Upper lobe of left lung (tissue), 6 donors: ENCODE measurements around the gene APOC3. TPM values are rescaled to one million over a fixed set of nuclear protein-coding genes. Genes with fewer than 3 reads are reported as not detected.

ENCODE experiments used
- ATAC-seq, 2 donors: fragments of 200-7000 bp; cut with Tn5 transposase; one replicate each; pipeline ENCODE4 v1.9.1; 2022; ENCODE audit warnings: mild to moderate bottlenecking in 2 of 2, moderate library complexity in 2 of 2; ENCODE audit not compliant: low FRiP score in 2 of 2
- DNase-seq, 2 donors: peaks; one replicate each; pipeline ENCODE4 v3.0.0-alpha.2; 2019 to 2020
- H3K27ac ChIP-seq, 4 donors: fragments of 200-600 bp; sonication (generic); one replicate each; pipeline ENCODE4 v1.5.1; 2016 to 2019
- H3K27me3 ChIP-seq, 4 donors: fragments of 200-600 bp; sonication (generic); one replicate each; pipeline ENCODE4 v1.5.1; 2017 to 2019
- H3K36me3 ChIP-seq, 4 donors: fragments of 200-600 bp; sonication (generic); one replicate each; pipeline ENCODE4 v1.5.1; 2016 to 2019
- H3K4me1 ChIP-seq, 4 donors: fragments of 200-600 bp; sonication (generic); one replicate each; pipeline ENCODE4 v1.5.1; 2018 to 2019
- H3K4me3 ChIP-seq, 4 donors: fragments of 200-600 bp; sonication (generic); one replicate each; pipeline ENCODE4 v1.5.1; 2017 to 2019; ENCODE audit warnings: mild to moderate bottlenecking in 2 of 4, moderate library complexity in 1 of 4
- H3K9me3 ChIP-seq, 4 donors: fragments of 200-600 bp; sonication (generic); one replicate each; pipeline ENCODE4 v1.5.1; 2018 to 2019
- EP300 ChIP-seq, 4 donors: sonication (generic); formaldehyde crosslinking; IDR thresholded peaks; one replicate each; pipeline ENCODE4 v1.5.1; 2017; ENCODE audit warnings: antibody characterized with exemption in 4 of 4, control low read depth in 2 of 4
- POLR2A ChIP-seq, 4 donors: fragments of 450-650 bp; IDR thresholded peaks; one replicate each; pipeline ENCODE4 v1.5.1; 2016 to 2017; ENCODE audit warnings: antibody characterized with exemption in 4 of 4, mild to moderate bottlenecking in 2 of 4
- POLR2AphosphoS5 ChIP-seq, 2 donors: sonication (generic); formaldehyde crosslinking; IDR thresholded peaks; one replicate each; pipeline ENCODE4 v1.5.1; 2017; ENCODE audit warnings: antibody characterized with exemption in 2 of 2
- WGBS, 2 donors: methylation state at CpG; one replicate each; pipeline ENCODE4 v1.1.5; 2017 to 2018; 5-methylcytosine and 5-hydroxymethylcytosine counted together
- total RNA-seq, 6 donors: library from RNA; depleted of rRNA in 4 of 6; stranded (reverse); fragments of >200 nt in 4 of 6; gene quantifications; one replicate each; pipeline versions ENCODE4 v1.1.0 to v1.2.1, GENCODE V29; 2016 to 2021
- TF ChIP-seq, protein P1 (sequence below), 6 experiments: fragments of 450-650 bp in 4 of 6; fragments of 200-600 bp in 2 of 6; sonication (generic) in 2 of 6; IDR thresholded peaks; one replicate each; pipeline ENCODE4 v1.5.1; 2016 to 2019; ENCODE audit warnings: antibody characterized with exemption in 6 of 6
- donor health status: DM: no; HTN: no; CAD: no; lungs with moderate emphysema.
- donor health status: DM: no; HTN: yes; CAD: no; lungs with severe emphysema.

The APOC3 gene
- total RNA-seq, 6 donors from 2014 or later, result 3.7 to 4.4 TPM; not detected in 4

- TF ChIP-seq POLR2AphosphoS5 (IDR thresholded peaks at IDR 0.05), result no peak
- TF ChIP-seq EP300 (IDR thresholded peaks at IDR 0.05), result no peak
- no peak for TF ChIP-seq POLR2A (IDR thresholded peaks at IDR 0.05)
- TF ChIP-seq, protein P1, sequence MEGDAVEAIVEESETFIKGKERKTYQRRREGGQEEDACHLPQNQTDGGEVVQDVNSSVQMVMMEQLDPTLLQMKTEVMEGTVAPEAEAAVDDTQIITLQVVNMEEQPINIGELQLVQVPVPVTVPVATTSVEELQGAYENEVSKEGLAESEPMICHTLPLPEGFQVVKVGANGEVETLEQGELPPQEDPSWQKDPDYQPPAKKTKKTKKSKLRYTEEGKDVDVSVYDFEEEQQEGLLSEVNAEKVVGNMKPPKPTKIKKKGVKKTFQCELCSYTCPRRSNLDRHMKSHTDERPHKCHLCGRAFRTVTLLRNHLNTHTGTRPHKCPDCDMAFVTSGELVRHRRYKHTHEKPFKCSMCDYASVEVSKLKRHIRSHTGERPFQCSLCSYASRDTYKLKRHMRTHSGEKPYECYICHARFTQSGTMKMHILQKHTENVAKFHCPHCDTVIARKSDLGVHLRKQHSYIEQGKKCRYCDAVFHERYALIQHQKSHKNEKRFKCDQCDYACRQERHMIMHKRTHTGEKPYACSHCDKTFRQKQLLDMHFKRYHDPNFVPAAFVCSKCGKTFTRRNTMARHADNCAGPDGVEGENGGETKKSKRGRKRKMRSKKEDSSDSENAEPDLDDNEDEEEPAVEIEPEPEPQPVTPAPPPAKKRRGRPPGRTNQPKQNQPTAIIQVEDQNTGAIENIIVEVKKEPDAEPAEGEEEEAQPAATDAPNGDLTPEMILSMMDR (IDR thresholded peaks at IDR 0.05), result no peak
- WGBS, 2 donors, result 86 to 93% methylated on average over 6 of the region's 6 CpGs
Observed at GRCh38 chr11:116860303-116860702, 30.6 kb downstream of the APOC3 start.

GRCh38 chr11:116861539-116861938, 31.8 kb downstream of the APOC3 start:
- no peak overlapping the region for H3K27ac ChIP-seq
- no peaks in the 10 kb centered on the region for H3K9me3 ChIP-seq
- ATAC-seq (no peak), DNase-seq (no peak)
- H3K36me3 ChIP-seq, result peaks cover 14 to 99% (median 76%) of the 10 kb centered on the region in 4 donors
- H3K4me1 ChIP-seq, result no peaks in the 10 kb centered on the region
- 48 to 88% methylated on average over 1 of the region's 1 CpG for WGBS, 2 donors
- TF ChIP-seq EP300 (IDR thresholded peaks at IDR 0.05) (no peak), POLR2A (IDR thresholded peaks at IDR 0.05) (no peak), POLR2AphosphoS5 (IDR thresholded peaks at IDR 0.05) (no peak)
- H3K27me3 ChIP-seq, result no peaks in the 10 kb centered on the region
- H3K4me3 ChIP-seq, result no peak overlapping the region

More at GRCh38 chr11:116860303-116860702, 30.6 kb downstream of the APOC3 start:
- ATAC-seq, result no peak
- Histone ChIP-seq H3K36me3 (peaks cover 14 to 97% (median 70%) of the 10 kb centered on the region in 4 donors), H3K4me3 (no peak overlapping the region), H3K27ac (no peak overlapping the region), H3K9me3 (no peaks in the 10 kb centered on the region), H3K4me1 (no peaks in the 10 kb centered on the region), H3K27me3 (no peaks in the 10 kb centered on the region)
- DNase-seq, result no peak

DNA sequence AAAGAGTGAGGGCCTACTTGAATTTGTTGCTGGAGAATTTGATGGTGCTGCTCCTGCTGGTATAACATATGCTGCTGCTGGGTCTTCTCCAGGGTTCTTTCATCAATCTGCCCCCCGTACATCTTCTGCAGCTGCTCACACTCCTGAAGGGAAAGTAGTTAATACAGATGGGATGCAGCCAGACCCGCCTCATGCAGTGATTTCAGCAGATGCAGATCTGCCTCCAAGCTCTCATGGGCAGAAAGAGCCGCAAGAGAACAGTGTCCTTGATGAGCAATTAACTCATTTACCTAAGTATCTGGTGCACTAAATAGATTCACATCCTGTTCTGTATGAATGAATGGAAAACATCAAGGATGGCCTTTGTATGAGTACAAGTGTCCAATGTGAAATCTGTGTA, 32.5 kb downstream of the APOC3 start:
- ATAC-seq, result no peak
- TF ChIP-seq POLR2AphosphoS5 (IDR thresholded peaks at IDR 0.05) (no peak), EP300 (IDR thresholded peaks at IDR 0.05) (no peak), POLR2A (IDR thresholded peaks at IDR 0.05) (no peak)
- Histone ChIP-seq H3K27me3 (no peaks in the 10 kb centered on the region), H3K4me3 (no peak overlapping the region), H3K4me1 (no peaks in the 10 kb centered on the region), H3K36me3 (peaks cover 12 to 99% (median 80%) of the 10 kb centered on the region in 4 donors), H3K27ac (no peak overlapping the region), H3K9me3 (no peaks in the 10 kb centered on the region)
- no peak for DNase-seq
- 91 to 99% methylated on average over 3 of the region's 3 CpGs for WGBS, 2 donors

DNA sequence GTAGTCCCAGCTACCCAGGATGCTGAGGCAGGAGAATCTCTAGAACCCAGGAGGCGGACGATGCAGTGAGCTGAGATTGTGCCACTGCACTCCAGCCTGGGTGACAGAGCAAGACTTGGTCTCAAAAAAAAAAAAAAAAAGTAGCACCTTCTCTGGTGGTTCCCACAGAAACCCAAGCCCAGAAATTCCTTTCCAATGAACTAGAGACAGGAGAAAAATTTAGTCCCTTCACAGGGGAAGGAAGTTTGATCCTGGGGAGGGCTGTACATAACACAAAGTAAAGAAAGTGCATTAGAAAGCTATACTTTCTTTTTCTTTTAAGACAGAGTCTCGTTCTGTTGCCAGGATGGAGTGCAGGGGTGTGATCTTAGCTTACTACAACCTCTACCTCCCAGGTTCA, 33.2 kb downstream of the APOC3 start:
- WGBS, 2 donors, result 91 to 99% methylated on average over 3 of the region's 3 CpGs

DNA sequence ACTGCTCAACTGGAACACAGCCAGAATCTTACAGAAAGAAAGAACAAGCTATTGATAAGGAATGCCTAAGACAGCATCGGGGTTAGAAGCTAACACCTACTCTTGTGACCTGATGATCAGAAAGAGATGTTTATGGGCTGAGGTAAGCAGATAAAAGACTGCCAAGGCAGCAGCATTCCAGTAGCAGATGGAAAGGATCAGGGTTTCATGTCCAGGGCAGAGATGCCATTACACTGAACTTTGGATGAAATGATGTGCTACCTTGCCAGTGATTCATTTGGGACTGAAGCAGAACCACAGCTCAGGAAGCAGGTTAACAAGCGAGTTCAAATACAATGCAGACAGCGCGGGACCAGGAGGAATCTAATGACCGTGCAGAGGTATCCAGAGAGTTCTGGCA, 34.8 kb downstream of the APOC3 start:
- DNase-seq, result no peak
- Histone ChIP-seq H3K27me3 (no peaks in the 10 kb centered on the region), H3K36me3 (peaks cover 7 to 98% (median 70%) of the 10 kb centered on the region in 4 donors), H3K4me3 (no peak overlapping the region), H3K9me3 (no peaks in the 10 kb centered on the region), H3K4me1 (no peaks in the 10 kb centered on the region), H3K27ac (no peak overlapping the region)
- no peak for ATAC-seq
- no peak for TF ChIP-seq POLR2A (IDR thresholded peaks at IDR 0.05)
- no peak for TF ChIP-seq POLR2AphosphoS5 (IDR thresholded peaks at IDR 0.05)
- TF ChIP-seq, protein P1 (IDR thresholded peaks at IDR 0.05), result no peak
- TF ChIP-seq EP300 (IDR thresholded peaks at IDR 0.05), result no peak
- WGBS, 2 donors, result 92 to 94% methylated on average over 5 of the region's 5 CpGs

More for the DNA sequence above, 33.2 kb downstream of the APOC3 start:
- peaks cover 15 to 99% (median 80%) of the 10 kb centered on the region in 4 donors for H3K36me3 ChIP-seq
- no peak overlapping the region for H3K4me3 ChIP-seq
- no peaks in the 10 kb centered on the region for H3K4me1 ChIP-seq
- H3K9me3 ChIP-seq, result no peaks in the 10 kb centered on the region
- TF ChIP-seq, protein P1 (IDR thresholded peaks at IDR 0.05), result no peak
- TF ChIP-seq POLR2A (IDR thresholded peaks at IDR 0.05), result no peak
- TF ChIP-seq EP300 (IDR thresholded peaks at IDR 0.05), result no peak
- TF ChIP-seq POLR2AphosphoS5 (IDR thresholded peaks at IDR 0.05), result no peak
- no peak for DNase-seq
- no peak overlapping the region for H3K27ac ChIP-seq
- H3K27me3 ChIP-seq, result no peaks in the 10 kb centered on the region
- ATAC-seq, result no peak

GRCh38 chr11:116865696-116866095, 36.0 kb downstream of the APOC3 start:
- DNase-seq, result no peak
- H3K4me1 ChIP-seq, result peaks cover 0 to 2% (median 0%) of the 10 kb centered on the region in 4 donors
- no peak overlapping the region for H3K4me3 ChIP-seq
- WGBS, 2 donors, result 76 to 85% methylated on average over 1 of the region's 1 CpG
- TF ChIP-seq, protein P1 (IDR thresholded peaks at IDR 0.05), result no peak
- TF ChIP-seq POLR2AphosphoS5 (IDR thresholded peaks at IDR 0.05) (no peak), EP300 (IDR thresholded peaks at IDR 0.05) (no peak), POLR2A (IDR thresholded peaks at IDR 0.05) (no peak)
- ATAC-seq, result no peak
- H3K27me3 ChIP-seq, result no peaks in the 10 kb centered on the region
- H3K36me3 ChIP-seq, result peaks cover 7 to 98% (median 65%) of the 10 kb centered on the region in 4 donors
- H3K27ac ChIP-seq, result no peak overlapping the region
- H3K9me3 ChIP-seq, result no peaks in the 10 kb centered on the region
